Hematopoietic multipotent progenitor cell (in vitro differentiated cells): Measurements from ENCODE around the gene ANAPC13. TPM values are rescaled to one million over a fixed set of nuclear protein-coding genes. Genes with fewer than 3 reads are reported as not detected.
A peak's percentile ranks its signal among the peaks of the same experiment; 100 is the strongest.

Source experiments
- DNase-seq, 3 donors: peaks; one replicate each; pipeline ENCODE4 v3.0.0-alpha.2; 2011 to 2015; ENCODE audit warnings: low read depth in 2 of 3, low spot score in 2 of 3
- total RNA-seq: library from RNA; depleted of rRNA; stranded (reverse); fragments of >200 nt; gene quantifications from one replicate; pipeline ENCODE4 v1.2.3, GENCODE V29; 2012

The ANAPC13 gene, protein sequence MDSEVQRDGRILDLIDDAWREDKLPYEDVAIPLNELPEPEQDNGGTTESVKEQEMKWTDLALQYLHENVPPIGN
- total RNA-seq, result 15.1 TPM

DNA sequence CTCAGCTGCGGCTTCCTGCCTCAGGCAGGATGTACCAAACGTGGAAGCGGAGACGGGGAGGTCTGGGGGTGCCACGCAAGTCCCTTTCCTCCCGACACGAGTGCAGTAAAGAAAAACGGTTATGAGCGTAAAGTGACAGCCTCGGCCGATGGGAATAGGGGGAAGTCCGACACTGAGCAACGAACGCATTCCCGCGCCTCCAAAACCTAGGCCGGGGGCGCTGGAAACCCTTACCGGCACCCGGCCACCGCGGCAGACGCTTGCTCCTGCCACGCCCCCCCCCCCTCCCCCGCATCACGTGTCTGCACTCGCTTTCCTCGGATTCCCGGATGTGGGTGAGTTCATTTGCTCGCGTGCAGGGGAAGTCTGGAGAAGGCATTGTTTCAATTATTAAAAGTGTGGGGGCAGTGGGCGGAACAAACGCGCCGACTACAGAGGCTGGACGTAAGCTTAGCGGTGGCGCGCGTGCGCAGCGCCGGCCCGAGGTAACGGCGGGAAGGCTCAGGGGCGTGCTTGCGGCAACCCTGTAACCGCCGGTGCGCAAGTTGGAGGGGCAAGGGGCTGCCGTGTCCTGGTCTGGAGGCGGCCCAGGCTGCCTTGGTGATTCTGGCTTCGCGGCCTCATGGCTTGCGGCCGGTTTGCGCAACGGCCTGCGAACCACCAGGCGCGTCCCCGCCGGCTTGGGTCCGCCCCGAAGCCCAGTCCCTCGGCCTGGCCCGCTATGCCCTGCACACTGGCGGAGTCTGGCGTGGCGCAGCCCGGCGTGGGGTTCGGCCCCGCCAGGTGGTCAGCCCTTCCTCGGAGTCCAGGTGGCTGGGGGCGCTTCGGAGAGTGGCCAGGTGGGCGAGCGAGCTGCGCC lies at the start of gene ANAPC13, which contains the start of gene CEP63:
ANAPC13 (minus strand) TSS at position 268 of the 859 bp plus-strand sequence. CDS start 3,081 bp downstream, outside the sequence.
CEP63 (plus strand) TSS at position 340 of the 859 bp plus-strand sequence. CDS start 9,264 bp downstream, outside the sequence.
- DNase-seq, result peak; percentile 97 to 100 (median 99)

DNA sequence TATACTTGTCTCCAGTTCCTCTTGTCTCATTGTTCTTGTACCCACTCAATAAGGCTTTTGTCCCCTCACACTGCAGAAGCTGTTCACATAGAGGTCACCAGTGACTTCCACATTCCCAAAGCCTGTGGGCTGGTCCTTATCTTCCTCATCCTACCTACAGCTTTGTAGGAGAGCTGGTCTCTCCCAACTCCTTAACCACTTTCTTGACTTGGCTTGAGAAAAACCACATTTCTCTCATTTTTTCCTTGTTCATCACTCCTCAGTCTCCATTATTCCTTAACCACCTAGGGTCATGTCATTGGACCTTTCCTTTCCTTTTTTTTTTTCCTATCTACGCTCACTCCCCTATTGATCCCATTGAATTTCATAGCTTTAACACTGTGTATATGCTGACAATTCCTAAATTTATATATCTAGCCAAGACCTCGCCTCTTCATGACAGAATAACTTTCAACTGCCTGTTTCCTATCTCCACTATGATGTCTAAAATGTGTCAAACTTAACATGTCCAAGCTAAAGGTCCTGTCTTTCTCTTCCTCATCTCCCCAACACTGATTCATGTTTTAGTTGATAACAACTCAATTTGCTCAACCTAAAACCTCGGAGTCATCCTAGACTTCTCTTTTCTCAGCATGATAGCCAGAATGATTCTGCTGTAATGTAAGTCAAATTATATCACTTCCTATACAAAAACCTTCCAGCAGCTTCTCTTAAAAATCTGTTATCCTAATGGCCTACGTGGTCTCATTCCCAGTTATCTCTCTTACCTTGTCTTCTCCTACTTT lies 49.6 kb upstream of the ANAPC13 start:
- DNase-seq, result no peak

DNA sequence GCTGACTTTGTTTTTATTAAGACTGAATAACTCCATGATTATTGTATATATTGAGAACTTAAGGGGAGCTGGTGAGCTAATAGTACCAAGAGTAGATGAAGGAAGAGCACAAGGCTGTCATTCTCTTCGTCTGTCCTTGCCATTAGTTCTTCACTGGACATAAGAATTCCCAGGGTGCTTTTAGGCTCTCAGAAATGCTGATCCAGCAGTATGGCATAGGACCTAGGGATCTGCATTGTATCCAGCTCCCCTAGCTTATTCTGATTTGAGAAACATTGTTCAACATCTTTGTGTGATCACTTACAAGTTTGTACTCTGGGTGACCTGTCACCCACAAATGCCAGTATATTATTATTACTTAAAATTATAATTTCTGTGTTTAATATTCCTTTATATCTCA lies 47.7 kb upstream of the ANAPC13 start:
- no peak for DNase-seq

DNA sequence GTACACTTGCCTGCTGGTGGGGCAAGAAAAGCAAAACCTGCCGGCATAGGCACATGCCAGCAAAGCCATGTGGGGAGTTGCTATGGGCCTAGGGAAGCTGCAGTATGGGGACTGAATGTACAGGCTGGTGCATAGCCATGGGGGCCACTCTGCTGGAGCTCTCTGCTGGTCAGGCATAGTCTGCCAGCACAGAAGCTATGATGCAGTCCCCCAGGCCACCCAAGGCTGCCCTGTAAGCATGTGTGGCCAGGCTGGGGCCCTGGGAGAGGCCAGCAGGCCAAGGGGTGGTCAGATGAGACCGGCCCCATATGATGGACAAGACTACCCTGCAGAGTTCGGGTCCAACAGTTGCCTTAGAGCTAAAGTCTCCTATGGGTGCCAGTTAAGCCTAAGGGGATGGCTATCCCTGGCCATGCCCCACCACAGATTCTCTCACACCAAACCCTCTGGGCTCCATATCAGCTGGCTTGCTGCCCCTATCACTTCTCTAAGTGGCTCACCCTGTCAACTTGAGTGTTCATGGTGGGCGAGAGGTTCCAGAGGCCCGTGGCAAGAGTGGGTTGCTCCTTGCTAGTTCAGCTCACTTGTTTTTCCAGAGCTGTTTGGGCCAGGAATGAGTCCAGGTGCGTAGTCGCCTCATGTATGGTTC lies 41.9 kb upstream of the ANAPC13 start:
- no peak for DNase-seq

DNA sequence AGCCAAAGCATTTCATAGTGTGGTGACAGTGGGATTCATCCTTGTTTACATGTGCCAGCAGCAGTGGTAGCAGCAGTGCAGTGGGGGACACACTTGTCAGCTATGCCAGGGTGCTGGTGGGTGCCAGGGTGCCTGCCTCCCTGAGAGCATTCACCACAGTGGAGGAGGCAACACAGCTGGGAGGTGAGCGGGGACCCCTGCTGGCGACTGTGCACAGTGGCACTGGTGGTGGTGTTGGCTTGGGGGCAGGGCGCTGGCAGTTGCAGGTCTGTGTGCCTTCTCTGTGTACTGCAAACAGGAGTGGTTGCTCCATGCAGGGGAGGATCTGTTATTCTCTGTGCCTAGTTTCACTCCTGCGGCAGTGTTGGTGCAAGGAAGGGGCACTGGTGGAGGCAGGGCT lies 41.3 kb upstream of the ANAPC13 start:
- no peak for DNase-seq

DNA sequence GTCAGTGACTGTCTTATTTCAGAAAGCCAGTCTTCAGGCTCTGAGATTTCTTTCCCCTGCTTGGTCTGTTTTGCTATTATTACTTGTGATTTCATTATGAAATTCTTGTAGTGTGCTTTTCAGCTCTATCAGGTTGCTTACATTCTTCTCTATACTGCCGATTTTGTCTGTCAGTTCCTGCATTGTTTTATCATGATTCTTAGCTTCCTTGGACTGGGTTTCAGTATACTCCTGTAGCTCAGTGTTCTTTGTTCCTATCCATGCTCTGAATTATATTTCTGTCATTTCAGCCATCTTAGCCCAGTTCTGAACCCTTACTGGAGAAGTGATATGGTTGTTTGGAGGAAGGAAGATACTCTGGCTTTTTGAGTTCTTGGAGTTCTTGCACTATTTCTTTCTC lies 40.5 kb upstream of the ANAPC13 start:
- no peak for DNase-seq

DNA sequence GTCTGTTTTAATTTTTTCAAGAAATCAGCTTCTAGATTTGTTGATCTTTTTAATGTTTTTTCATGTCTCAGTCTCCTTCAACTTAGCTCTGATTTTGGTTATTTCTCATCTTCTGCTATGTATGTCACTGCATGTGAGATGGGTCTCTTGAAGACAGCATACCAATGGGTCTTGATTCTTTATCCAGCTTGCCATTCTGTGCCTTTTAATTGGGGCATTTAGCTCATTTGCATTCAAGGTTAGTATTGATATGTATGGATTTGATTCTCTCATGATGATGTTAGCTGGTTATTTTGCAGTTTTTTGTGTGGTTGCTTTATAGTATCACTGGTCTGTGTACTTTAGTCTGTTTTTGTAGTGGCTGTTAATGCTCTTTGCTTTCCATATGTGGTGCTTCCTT lies 39.5 kb upstream of the ANAPC13 start:
- no peak for DNase-seq

DNA sequence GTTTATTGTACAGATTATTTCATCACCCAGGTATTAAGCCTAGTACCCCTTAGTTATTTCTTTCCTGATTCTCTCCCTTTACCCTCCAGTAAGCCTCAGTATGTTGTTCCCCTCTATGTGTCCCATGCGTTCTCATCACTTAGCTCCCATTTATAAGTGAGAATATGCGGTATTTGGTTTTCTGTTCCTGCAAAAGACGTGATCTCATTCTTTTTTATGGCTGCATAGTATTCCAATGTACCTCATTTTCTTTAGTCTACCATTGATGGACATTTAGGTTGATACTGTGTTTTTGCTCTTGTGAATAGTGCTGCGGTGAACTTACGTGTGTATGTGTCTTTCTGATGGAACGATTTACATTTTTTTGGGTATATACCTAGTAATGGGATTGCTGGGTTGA lies 36.8 kb upstream of the ANAPC13 start:
- no peak for DNase-seq

DNA sequence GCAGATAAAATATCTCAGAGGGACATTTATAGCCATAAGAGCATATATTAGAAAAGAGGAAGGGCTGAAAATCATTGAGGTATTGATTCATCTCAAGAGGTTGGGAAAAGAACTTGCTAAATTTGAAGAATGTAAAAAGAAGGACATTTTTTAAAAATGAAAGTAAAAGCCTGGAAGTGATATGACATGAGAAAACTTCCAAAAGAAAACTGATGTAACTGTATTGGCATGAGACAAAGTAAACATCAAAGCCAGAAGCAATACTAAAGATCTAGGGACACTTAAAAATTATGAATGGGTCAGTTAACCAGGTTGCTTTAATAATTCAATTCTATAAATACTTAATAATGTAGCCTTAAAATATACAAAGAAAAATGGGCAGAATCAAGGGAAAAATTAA lies 32.0 kb upstream of the ANAPC13 start:
- no peak for DNase-seq

DNA sequence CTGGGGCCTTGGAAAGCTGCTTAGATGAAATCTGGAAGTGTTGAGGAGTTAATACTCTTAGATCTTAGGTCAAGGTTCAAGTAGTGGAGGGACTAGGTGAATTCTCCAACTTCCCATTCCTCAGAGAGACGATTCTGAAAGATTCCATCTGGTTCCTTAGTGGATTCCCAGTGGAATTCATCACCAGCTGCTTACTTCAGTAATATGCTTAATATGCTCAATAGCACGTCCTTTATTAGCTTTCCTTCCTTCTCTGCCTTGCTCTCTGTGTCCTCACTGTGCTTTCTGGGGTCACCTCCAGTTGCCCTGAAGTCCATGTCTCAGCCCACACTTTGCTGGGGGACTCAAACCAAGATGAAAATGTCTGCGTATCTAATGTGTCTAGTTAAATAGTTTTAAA lies 31.1 kb upstream of the ANAPC13 start:
- no peak for DNase-seq

DNA sequence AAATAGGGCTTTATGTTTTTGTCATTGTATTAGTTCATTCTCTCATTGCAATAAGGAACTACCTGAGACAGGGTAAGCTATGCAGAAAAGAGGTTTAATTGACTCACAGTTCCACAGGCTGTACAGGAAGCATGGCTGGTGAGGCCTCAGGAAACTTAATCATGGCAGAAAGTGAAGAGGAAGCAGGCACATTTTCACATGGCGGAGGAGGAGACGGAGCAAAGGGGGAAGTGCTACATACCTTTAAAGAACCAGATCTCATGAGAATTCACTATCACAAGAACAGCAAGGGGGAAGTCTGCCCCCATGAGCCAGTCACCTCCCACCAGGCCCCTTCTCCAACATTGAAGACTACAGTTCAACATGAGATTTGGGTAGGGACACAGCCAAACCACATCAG lies 25.7 kb upstream of the ANAPC13 start:
- DNase-seq, result no peak

DNA sequence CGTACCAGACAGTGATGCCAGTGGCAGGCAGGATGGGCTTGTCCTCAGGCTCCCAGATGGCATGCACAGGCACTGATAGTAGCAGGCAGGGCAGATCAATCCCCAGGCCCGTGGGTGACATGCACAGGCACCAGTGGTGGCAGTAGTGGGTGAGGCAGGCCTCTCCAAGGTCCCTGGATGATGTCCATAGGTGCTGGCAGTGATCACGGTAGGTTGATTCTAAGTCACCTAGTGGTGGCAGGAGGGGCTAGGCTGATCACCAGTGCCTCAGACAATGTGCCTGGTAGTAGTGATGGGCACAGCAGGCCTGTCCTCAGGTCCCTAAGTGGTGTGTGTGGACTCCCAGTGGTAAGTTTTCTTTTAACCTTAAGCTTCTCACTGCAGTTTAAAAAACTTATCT lies 19.7 kb upstream of the ANAPC13 start:
- DNase-seq, result no peak

DNA sequence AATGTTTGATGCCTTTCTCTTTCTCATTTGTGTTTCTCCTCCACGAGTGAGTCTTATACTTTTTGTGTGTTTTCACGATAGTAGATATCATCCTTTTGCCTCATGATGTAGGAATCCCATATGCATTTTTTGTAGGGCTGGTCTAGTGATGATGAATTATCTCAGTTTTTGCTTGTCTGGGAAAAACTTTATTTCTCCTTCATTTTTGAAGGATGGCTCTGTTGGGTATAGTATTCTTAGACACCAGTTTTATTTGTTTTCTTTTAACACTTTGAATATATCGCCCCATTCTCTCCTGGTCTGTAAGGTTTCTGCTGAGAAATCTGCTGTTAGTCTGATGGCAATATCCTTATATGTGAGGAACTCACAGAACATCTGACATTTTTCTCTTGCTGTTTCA lies 18.3 kb upstream of the ANAPC13 start:
- DNase-seq, result peak in 1 of 3 donors; percentile 34

DNA sequence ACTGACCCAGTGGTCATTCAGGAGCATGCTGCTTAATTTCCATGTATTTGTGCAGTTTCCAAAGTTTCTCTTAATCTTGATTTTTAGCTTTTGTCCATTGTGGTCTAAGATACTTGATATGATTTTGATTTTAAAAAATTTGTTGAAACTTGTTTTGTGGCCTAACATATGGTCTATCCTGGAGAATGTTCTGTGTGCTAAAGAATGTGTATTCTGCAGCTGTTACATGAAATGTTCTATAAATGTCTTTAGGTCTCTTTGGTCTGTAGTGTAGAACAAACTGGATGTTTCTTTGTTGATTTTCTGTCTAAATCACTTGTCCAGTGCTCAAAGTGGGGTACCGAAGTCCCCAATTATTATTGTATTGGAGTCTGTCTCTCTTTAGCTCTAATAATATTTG lies 17.5 kb upstream of the ANAPC13 start:
- DNase-seq, result no peak

DNA sequence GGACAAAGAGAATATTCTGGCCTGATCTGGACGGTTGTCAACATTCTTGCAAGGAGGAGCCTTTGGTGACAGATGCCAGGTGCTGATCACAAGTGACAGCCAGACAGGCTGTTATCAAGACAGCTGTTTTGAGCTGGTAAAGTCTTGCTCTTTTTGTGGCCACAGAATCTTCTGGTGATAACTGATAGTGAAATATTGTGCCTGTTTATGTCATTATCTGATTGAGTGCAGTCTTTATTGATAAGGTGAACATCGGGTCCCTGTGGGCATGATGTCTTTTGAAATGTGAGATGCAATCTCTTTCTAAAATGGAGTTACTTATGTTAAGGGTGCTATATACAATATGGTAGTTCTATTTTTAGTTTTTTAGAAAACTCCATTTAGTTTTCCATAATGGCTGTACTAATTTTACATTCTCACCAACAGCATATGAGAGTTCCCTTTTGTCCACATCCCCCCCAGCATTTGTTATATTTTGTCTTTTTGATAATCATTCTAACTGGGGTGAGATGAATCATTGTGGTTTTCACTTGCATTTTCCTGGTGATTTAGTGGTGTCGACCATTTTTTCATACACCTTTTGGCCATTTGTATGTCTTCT lies 10.8 kb upstream of the ANAPC13 start:
- peak in 2 of 3 donors; percentile 36 to 60 for DNase-seq

DNA sequence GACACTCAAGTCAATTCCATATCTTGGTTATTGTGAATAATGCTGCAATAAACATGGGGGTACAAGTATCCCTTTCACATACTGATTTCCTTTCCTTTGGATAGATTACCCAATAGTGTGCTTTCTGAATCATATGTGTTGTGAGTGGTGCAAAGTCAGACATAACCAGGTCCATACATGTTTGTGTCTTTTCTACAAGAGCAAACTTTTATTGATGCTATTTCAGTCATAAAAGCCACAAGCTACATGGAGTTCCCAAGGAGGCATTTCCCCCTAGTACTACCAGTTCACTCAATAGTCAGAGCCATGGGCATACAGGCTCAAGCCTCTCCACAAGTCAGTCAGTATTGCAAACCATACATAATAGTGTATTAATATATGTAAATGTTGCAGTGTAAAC lies 10.2 kb upstream of the ANAPC13 start:
- DNase-seq, result no peak

DNA sequence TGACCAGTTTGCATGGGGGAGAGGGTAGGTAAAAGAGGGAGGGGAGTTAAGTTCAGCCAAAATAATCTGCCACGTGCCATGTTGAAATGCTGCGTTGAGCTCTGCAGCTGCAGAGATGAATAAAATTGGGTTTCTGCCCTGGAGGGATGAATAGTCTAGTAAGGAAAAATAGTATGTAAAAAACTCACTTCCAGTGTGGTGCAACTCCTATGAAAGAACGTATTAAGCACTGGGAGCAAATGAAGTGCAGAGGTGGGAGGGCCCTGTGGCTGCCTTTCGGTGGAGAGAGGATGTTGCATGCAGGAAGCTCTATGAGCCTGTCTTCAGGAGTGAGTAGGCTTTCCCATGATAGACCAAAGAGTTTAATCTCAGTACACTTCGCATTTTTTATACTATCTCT lies 8.7 kb upstream of the ANAPC13 start:
- no peak for DNase-seq

DNA sequence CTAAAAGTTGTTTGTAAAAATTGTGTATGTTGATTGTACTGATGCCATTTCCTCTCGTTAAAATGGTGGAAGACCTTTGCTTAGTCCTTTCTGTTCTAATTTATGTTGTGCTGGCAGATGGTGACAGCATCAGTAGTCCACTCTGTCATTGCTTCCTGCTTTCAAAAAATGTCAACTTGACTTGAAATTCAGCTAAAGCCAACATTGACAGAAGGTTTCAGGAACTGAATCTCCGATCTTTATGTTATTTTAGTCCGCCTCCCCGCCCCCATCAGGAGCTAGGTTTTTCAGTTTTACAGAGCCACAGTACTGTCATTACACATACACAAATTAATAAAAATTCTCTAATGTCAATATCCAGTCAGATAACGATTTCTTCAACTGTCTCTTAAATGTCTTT lies 1.6 kb upstream of the ANAPC13 start:
- DNase-seq, result peak in 2 of 3 donors; percentile 27 to 64

DNA sequence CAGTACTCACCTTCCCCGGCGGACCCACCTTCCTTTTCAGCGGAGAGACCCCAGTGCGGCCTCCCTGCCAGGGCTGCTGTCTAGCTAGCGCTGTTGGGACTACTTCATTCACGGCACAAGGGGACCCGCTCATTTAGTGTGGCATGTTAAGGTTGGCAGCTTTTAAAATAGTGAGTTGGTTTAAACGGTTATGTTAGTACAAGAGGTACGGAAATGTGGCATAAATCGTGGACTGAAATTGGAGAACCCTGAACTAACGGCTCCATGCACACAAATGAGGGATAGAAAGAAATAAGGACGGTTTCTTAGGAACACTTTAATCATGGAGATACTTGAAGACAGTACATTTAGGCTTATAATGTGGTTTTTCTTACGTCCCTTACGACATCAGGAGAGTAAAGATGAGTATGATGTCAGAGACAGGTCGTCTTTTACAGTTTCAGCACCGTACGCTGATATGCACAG lies 824 bp upstream of the ANAPC13 start:
- DNase-seq, result peak; percentile 26 to 31 (median 30)

DNA sequence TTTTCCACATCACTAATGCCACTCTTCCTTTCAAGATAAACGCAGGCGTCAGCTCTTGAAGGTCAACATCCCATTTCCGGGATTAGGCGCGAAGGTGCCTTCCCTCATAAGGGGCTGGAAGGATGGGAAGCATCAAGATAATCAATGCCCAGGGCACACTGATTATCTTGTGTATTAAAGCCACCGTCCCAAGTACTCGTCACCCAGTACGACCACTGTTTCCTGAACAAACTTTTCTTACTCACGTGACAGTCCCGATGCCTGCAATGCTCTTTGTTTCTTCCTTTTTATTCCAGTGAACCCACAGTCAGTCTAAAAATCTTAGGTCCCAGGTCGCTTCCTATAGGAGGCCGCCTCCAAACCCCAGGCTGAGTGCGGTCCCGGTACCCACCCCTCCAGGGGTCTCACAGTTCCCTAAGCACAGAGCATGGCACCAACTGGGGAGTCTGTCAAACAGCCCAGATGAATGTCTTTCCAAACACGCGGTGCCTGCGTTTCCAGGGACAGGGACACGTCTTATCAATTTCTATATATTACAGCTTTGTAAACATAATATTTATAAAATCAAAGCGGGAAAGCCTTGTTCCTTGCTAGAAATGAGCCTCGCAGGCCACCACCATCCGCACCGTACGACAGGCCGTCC lies 589 bp downstream of the ANAPC13 start:
- peak; percentile 13 to 73 (median 58) for DNase-seq
